Fibroblast of villous mesenchyme (primary cell): ENCODE results near the gene ACOT7. TPM values are rescaled to one million over a fixed set of nuclear protein-coding genes. Genes with fewer than 3 reads are reported as not detected.

ENCODE experiments used
- DNase-seq: peaks from one replicate; pipeline ENCODE4 v3.0.0-alpha.2; 2010; ENCODE audit warnings: low read depth
- H3K4me3 ChIP-seq: 2 replicates; pipeline ENCODE4 v1.5.1; 2011; ENCODE audit warnings: low read depth, mild to moderate bottlenecking, low read length
- CTCF ChIP-seq: IDR thresholded peaks from 2 replicates; pipeline ENCODE4 v1.5.1; 2012; ENCODE audit warnings: low read depth, mild to moderate bottlenecking, low read length; ENCODE audit not compliant: insufficient read depth
- total RNA-seq: library from RNA; depleted of rRNA; stranded (reverse); fragments of >200 nt; gene quantifications from 2 replicates; pipeline ENCODE4 v1.2.3, GENCODE V29; 2012

ACOT7 gene
- total RNA-seq, 1 donor = 17.3 TPM

DNA sequence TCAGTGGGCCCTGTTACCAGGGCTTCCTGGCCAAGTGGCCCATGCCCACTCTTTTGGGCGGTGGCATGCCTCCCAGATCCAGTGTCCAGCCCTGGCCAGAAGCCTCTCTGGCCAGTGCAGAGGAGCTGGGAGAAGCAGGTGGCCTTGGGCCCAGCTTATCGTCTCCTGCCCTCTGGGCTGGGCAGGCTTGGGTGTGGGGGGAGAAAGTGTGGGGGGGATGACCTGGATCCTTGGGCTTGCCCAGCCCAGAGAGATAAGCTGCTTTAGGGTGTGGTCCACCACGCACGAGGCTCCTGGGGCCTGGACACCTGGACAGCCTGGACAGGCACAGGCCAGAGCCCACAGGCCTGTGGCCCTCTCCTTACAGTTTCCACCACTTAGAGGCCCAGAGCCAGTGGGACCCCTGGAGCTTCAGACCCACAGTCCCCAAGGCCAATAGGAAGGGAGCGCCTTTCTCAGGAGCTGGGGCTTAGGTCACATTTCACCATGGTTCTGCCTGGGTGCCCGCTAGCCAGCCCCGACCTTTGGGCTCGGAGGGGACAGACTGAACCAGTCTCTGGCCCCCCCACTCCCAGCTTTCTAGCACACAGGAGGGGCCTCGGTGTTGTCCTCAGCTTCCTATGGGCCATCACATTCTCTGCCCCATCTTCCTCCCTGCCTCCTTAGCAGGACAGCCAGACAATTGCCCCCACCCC, 32.9 kb upstream of the ACOT7 start:
- DNase-seq = no peak
- H3K4me3 ChIP-seq = no peak overlapping the region
- TF ChIP-seq CTCF = no peak

DNA sequence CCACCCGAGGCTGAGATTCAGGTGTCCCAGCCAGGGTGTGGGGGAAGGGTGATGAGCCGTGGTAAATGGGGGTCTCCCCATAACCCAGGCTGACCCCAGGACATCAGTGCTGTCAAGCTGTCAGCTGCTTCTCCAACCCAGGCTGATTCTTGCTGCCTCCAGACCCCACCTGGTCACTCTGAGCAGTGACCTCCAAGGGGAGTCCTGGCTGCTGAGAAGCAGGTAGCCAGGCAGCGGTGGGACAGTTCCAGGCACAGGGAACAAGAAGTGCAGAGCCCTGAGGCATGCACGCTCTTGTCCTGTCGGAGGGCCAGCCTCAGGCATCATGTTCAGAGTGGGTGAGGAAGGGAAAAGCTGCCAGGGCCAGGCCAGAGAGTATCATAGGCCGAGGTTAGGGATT, 32.1 kb upstream of the ACOT7 start:
- H3K4me3 ChIP-seq = no peak overlapping the region
- TF ChIP-seq CTCF = no peak
- DNase-seq = no peak

DNA sequence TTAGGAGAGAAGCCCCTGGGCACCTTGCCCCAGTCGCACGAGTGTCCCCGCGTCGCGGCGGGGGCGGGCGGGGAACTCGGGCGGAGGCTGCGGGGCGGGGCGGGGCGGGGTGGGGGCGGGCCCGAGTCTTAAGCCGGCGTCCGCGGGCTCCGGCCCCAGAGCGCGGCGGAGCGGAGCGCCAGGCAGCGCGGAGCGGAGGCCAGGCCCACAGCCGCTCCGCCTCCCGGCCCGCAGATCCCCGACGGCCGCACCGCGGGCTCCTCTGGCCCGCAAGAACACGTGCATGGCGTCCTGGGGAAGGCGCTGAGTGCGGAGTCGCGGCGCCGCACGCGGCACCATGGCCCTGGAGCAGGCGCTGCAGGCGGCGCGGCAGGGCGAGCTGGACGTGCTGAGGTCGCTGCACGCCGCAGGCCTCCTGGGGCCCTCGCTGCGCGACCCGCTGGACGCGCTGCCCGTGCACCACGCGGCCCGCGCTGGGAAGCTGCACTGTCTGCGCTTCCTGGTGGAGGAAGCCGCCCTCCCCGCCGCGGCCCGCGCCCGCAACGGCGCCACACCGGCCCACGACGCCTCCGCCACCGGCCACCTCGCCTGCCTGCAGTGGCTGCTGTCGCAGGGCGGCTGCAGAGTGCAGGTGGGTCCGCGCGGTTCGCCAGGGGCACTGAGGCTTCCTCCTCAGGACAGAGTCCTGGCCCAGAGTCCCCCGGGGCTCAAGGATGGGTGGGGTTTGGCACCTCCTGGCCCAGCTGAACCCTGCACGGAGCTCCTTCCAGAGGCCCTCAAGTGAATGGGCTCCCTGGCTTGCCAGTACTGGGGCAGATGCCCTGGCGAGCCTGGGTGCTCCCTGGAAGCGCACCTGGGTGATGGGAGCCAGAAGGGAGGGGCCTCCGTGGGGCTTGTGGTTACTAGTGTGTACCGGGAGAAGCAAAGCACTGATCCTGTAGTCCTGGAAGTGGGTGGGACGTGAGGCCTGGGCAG, 31.3 kb upstream of the ACOT7 start, which contains the start of gene ESPN:
ESPN (plus strand) TSS at position 158 of the 975 bp plus-strand sequence; CDS start at position 338, 180 bp downstream.
- DNase-seq = no peak
- no peak within 1 kb of the TSS for H3K4me3 ChIP-seq
- TF ChIP-seq CTCF = no peak

- no peak for DNase-seq
Observed at GRCh38 chr1:6424000-6424565, 30.5 kb upstream of the ACOT7 start.

DNA sequence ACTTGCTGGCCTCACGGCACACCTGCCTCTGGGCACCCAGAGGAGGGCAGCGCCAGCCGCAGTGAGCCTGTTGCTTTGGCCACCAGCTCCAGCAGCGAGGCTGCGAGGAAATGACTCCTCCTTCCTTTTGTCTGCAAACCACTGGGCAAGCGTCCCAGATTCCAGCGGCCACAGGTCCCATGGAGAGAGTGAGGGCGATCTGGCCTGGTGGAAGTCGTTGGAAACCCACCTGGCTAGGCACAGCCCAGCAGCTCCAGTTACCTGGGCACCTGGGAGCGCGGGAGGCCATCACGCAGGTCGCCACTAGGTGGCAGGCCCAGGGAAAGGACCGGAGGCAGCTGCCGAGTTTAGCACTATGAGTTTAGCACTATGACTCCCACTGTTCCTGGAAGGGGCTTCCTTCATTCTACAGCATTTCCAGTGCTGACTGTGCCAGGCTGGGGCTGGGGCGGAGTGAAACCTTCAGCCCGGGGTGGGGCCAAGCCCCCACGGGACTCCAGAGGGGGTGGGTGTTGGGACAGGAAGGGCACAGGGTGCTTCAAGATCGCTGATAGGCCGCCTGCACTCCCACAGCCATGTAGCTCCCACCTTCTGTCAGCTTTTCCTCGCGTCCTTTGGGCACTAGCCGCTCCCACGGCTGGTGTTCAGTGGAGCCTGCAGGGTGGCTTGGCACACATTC, 29.9 kb upstream of the ACOT7 start:
- no peak for DNase-seq
- H3K4me3 ChIP-seq = no peak overlapping the region
- peak; percentile 56 for TF ChIP-seq CTCF

More at GRCh38 chr1:6424000-6424565, 30.5 kb upstream of the ACOT7 start:
- no peak for TF ChIP-seq CTCF
- no peak overlapping the region for H3K4me3 ChIP-seq

GRCh38 chr1:6421266-6421665, 27.7 kb upstream of the ACOT7 start:
- no peak for DNase-seq
- TF ChIP-seq CTCF = no peak
- no peak overlapping the region for H3K4me3 ChIP-seq
